Epidermal melanocyte (primary cell): Measurements from ENCODE around the gene ACTR3C.
"Not testable (repeated sequence)": the region's sequence is repeated elsewhere in the genome, so short reads cannot be mapped to it uniquely, and the experiment has no call there.

Experiments used
- DNase-seq: peaks from one replicate; pipeline ENCODE4 v3.0.0; 2011; ENCODE audit warnings: low spot score; ENCODE audit not compliant: insufficient read length

Gene ACTR3C

GRCh38 chr7:150204577-150204976 lies 118.8 kb downstream of the ACTR3C start:
- not testable (repeated sequence) for DNase-seq

DNA sequence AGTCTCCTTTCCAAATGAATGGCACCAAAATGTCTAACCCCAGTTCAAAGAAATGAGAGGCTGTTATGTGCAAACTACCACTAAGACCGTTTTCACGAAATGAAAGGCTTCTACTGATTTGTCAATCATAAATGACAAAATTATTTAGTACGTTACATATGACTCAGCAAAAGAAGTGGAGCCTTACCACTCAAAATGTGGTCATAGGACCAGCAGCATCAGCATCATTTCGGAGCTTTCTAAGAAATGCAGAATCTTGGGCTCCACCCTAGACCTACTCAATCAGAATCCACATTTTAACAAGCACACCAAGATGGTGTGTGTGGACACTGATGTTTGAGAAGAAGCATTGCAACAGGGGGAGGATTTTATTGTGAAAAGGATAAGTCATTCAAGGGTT lies 120.5 kb downstream of the ACTR3C start:
- DNase-seq = not testable (repeated sequence)
